Measurements from ENCODE around the gene ZNRF1.

DNA sequence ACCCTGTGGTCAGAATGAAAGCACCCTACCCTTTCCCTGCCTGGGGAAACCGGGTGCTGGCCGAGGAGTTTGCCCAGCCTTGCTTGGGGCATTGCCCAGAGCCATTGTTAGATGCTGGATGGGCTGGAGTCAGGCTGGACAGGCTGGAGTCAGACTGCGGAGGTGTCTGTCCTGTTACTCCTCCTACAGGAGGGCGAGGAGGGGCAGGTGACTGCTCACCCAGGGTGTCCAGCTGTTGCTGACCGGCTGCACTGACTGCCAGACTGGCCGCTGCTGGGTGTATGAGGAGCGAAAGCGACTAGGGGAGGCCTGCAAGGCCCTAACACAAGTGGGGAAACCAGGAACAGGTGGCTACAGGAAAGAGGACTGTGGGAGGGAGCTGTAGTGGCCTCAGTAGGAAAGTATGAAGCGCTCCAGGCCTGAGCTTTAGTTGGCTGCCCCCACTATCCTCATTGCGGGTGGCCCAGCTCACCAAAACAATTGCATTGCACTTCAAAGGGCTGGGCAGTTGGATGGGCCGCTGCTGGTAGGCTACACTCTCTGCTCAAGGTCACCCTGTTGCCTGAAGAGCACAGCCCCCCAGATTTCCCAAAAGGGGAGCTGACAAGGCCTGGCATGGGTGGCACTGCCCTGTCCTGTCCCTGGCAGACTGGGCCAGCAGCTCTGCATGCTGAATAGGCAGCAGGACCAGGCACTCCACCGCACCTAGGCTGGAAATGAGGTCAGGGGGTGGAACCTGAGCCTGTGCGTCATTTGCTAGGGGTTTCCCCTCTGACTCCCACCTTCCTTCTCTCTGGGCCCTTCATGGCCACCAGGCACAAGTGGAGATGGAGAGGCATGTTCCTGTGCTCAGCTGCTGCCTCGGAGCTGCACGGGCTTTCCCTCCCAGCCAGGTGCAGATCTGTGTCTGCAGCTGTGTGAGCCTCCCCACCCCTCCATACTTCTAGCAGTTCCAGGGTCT, 99.4 kb downstream of the ZNRF1 start:
- TF ChIP-seq, protein P1, sequence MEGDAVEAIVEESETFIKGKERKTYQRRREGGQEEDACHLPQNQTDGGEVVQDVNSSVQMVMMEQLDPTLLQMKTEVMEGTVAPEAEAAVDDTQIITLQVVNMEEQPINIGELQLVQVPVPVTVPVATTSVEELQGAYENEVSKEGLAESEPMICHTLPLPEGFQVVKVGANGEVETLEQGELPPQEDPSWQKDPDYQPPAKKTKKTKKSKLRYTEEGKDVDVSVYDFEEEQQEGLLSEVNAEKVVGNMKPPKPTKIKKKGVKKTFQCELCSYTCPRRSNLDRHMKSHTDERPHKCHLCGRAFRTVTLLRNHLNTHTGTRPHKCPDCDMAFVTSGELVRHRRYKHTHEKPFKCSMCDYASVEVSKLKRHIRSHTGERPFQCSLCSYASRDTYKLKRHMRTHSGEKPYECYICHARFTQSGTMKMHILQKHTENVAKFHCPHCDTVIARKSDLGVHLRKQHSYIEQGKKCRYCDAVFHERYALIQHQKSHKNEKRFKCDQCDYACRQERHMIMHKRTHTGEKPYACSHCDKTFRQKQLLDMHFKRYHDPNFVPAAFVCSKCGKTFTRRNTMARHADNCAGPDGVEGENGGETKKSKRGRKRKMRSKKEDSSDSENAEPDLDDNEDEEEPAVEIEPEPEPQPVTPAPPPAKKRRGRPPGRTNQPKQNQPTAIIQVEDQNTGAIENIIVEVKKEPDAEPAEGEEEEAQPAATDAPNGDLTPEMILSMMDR (IDR thresholded peaks at IDR 0.05): no peak
- no peak for TF ChIP-seq EP300 (IDR thresholded peaks at IDR 0.05)
